HCT116 (cell line): ENCODE measurements around the gene PLEKHA5. TPM values are rescaled to one million over a fixed set of nuclear protein-coding genes. Genes with fewer than 3 reads are reported as not detected.

Experiments used
- ATAC-seq: fragments of 200-7000 bp; cut with Tn5 transposase; 2 replicates; pipeline ENCODE4 v1.9.1; 2020; ENCODE audit warnings: mild to moderate bottlenecking, moderate library complexity
- BruUV-seq: library from RNA; stranded (reverse); fragments of 400-500 nt; replicated peaks from 2 replicates; lab custom pipeline; 2021; lab: Mats Ljungman, UMichigan
- CTCF ChIA-PET: fragments of 300-600 bp; sonication (Branson Sonifier 250); formaldehyde crosslinking; loops from one replicate; lab custom pipeline; 2021; ENCODE audit warnings: antibody characterized with exemption; lab: Charles Lee
- POLR2A ChIA-PET: fragments of 300-600, 350-600 bp; sonication (Branson Sonifier 250); formaldehyde crosslinking; loops from one replicate; lab custom pipeline; 2021; ENCODE audit warnings: antibody characterized with exemption; lab: Charles Lee
- RAD21 ChIA-PET, 2 experiments: fragments of 300-600 bp; sonication (Branson Sonifier 250); formaldehyde crosslinking; loops; one replicate each; lab custom pipeline; 2023; ENCODE audit warnings: low total read pairs in 2 of 2; ENCODE audit not compliant: uncharacterized antibody in 2 of 2, unreplicated experiment in 2 of 2, low non-redundant PET in 1 of 2; lab: Charles Lee
- DNase-seq: peaks from one replicate; pipeline ENCODE4 v3.0.0-alpha.2; 2010; ENCODE audit warnings: low read depth, low spot score
- H2AFZ ChIP-seq: fragments of 200-600 bp; shearing (Covaris generic), sonication (generic); 2 replicates; pipeline ENCODE4 v1.6.1; 2017; ENCODE audit warnings: low read depth, mixed run types, mixed read lengths, antibody characterized with exemption, low read length; ENCODE audit not compliant: poor library complexity, severe bottlenecking
- H3K27ac ChIP-seq: 2 replicates; pipeline ENCODE4 v1.5.1; 2012; ENCODE audit warnings: low read depth, low read length
- H3K27me3 ChIP-seq: fragments of 200-600 bp; sonication (generic); 2 replicates; pipeline ENCODE4 v1.6.1; 2016; ENCODE audit warnings: mixed run types, low read length, mixed read lengths; ENCODE audit not compliant: insufficient read depth
- H3K36me3 ChIP-seq, 2 experiments: fragments of 200-500 bp in 1 of 2; fragments of 200-600 bp in 1 of 2; sonication (Bioruptor generic) in 1 of 2; sonication (generic) in 1 of 2; 2 replicates each; pipeline versions ENCODE4 v1.5.1 to v1.6.1; 2014 to 2016; ENCODE audit warnings: low read length in 2 of 2, inconsistent platforms in 1 of 2, mixed read lengths in 1 of 2, mixed run types in 1 of 2; ENCODE audit not compliant: insufficient read depth in 2 of 2, control insufficient read depth in 1 of 2
- H3K4me1 ChIP-seq, 2 experiments: fragments of 200-600 bp in 1 of 2; sonication (generic) in 1 of 2; 2 replicates each; pipeline versions ENCODE4 v1.5.1 to v1.6.1; 2012 to 2017; ENCODE audit warnings: low read length in 2 of 2, inconsistent platforms in 1 of 2, mild to moderate bottlenecking in 1 of 2, mixed read lengths in 1 of 2, mixed run types in 1 of 2, moderate library complexity in 1 of 2; ENCODE audit not compliant: insufficient read depth in 2 of 2, control insufficient read depth in 1 of 2
- H3K4me2 ChIP-seq: fragments of 200-600 bp; sonication (generic); 2 replicates; pipeline ENCODE4 v1.6.1; 2017; ENCODE audit warnings: mixed run types, low read length, mixed read lengths
- H3K4me3 ChIP-seq, 2 experiments: fragments of 200-600 bp in 1 of 2; sonication (generic) in 1 of 2; replicated peaks in 1 of 2; 2 replicates each; pipeline ENCODE4 v1.5.1; 2011 to 2016; ENCODE audit warnings: low read length in 2 of 2, control low read depth in 1 of 2, low read depth in 1 of 2, mild to moderate bottlenecking in 1 of 2, mixed read lengths in 1 of 2, mixed run types in 1 of 2
- H3K79me2 ChIP-seq: fragments of 200-600 bp; sonication (generic); 2 replicates; pipeline ENCODE4 v1.6.1; 2017; ENCODE audit warnings: mild to moderate bottlenecking, mixed run types, low read length, moderate library complexity, mixed read lengths; ENCODE audit not compliant: insufficient read depth
- H3K9ac ChIP-seq: fragments of 200-600 bp; sonication (generic); 2 replicates; pipeline ENCODE4 v1.6.1; 2016; ENCODE audit warnings: low read length, mixed read lengths
- H3K9me2 ChIP-seq: fragments of 200-600 bp; sonication (generic), shearing (Covaris generic); 2 replicates; pipeline ENCODE4 v1.6.1; 2017; ENCODE audit warnings: mixed run types, mild to moderate bottlenecking, moderate library complexity; ENCODE audit not compliant: insufficient read depth
- H3K9me3 ChIP-seq, 2 experiments: fragments of 200-500 bp in 1 of 2; fragments of 200-600 bp in 1 of 2; sonication (Bioruptor generic) in 1 of 2; sonication (generic) in 1 of 2; 2 replicates each; pipeline ENCODE4 v1.6.1; 2014 to 2017; ENCODE audit warnings: low read length in 2 of 2, mixed read lengths in 2 of 2, inconsistent platforms in 1 of 2, low read depth in 1 of 2, mild to moderate bottlenecking in 1 of 2, mixed run types in 1 of 2, moderate library complexity in 1 of 2; ENCODE audit not compliant: control insufficient read depth in 1 of 2, insufficient read depth in 1 of 2
- H4K20me1 ChIP-seq: fragments of 200-600 bp; sonication (generic), shearing (Covaris generic); 2 replicates; pipeline ENCODE4 v1.6.1; 2017; ENCODE audit warnings: mixed run types, mild to moderate bottlenecking, moderate library complexity; ENCODE audit not compliant: insufficient read depth
- CBX3 ChIP-seq: IDR thresholded peaks from 2 replicates; pipeline ENCODE4 v1.6.1; 2012; ENCODE audit warnings: low read depth
- CEBPB ChIP-seq: IDR thresholded peaks from 2 replicates; pipeline ENCODE4 v1.6.1; 2012; ENCODE audit warnings: low read depth
- CTCF ChIP-seq, 3 experiments: fragments of 200-600 bp in 1 of 3; sonication (generic) in 1 of 3; IDR thresholded peaks in 2 of 3; conservative IDR thresholded peaks in 1 of 3; 2 replicates each; pipeline ENCODE4 v1.5.1; 2012 to 2017; ENCODE audit warnings: low read depth in 2 of 3, low read length in 2 of 3, antibody characterized with exemption in 1 of 3, borderline replicate concordance in 1 of 3, control low read depth in 1 of 3, mild to moderate bottlenecking in 1 of 3, mixed read lengths in 1 of 3, mixed run types in 1 of 3, moderate library complexity in 1 of 3; ENCODE audit not compliant: insufficient read depth in 1 of 3
- EGR1 ChIP-seq: IDR thresholded peaks from 2 replicates; pipeline ENCODE4 v1.6.1; 2012; ENCODE audit warnings: low read depth
- ELF1 ChIP-seq: IDR thresholded peaks from 2 replicates; pipeline ENCODE4 v1.6.1; 2012; ENCODE audit warnings: low read depth, borderline replicate concordance
- EZH2 ChIP-seq: fragments of 200-600 bp; sonication (generic); IDR thresholded peaks from 2 replicates; pipeline ENCODE4 v1.6.1; 2017; ENCODE audit warnings: antibody characterized with exemption, mixed run types
- JUND ChIP-seq: IDR thresholded peaks from 2 replicates; pipeline ENCODE4 v1.6.1; 2012
- MAX ChIP-seq: IDR thresholded peaks from 2 replicates; pipeline ENCODE4 v1.6.1; 2012
- POLR2A ChIP-seq: IDR thresholded peaks from 2 replicates; pipeline ENCODE4 v1.7.0; 2011; ENCODE audit warnings: borderline replicate concordance; ENCODE audit not compliant: insufficient read depth, insufficient read length; ENCODE audit errors: extremely low read depth
- POLR2AphosphoS5 ChIP-seq: IDR thresholded peaks from 2 replicates; pipeline ENCODE4 v1.6.1; 2011; ENCODE audit warnings: mild to moderate bottlenecking, low read depth, low read length, moderate library complexity
- RAD21 ChIP-seq: IDR thresholded peaks from 2 replicates; pipeline ENCODE4 v1.6.1; 2012; ENCODE audit warnings: low read depth, mild to moderate bottlenecking
- REST ChIP-seq: IDR thresholded peaks from 2 replicates; pipeline ENCODE4 v1.6.1; 2012; ENCODE audit warnings: low read depth
- SIN3A ChIP-seq: IDR thresholded peaks from 2 replicates; pipeline ENCODE4 v1.6.1; 2012; ENCODE audit warnings: low read depth
- SP1 ChIP-seq: IDR thresholded peaks from 2 replicates; pipeline ENCODE4 v1.6.1; 2012; ENCODE audit warnings: low read depth
- YY1 ChIP-seq: IDR thresholded peaks from 2 replicates; pipeline ENCODE4 v1.6.1; 2011; ENCODE audit warnings: low read length, low read depth, moderate library complexity, mild to moderate bottlenecking; ENCODE audit not compliant: insufficient replicate concordance; ENCODE audit errors: extremely low read depth
- ZBTB33 ChIP-seq: IDR thresholded peaks from 2 replicates; pipeline ENCODE4 v1.6.1; 2011; ENCODE audit warnings: mild to moderate bottlenecking, low read length, moderate library complexity; ENCODE audit not compliant: insufficient replicate concordance; ENCODE audit errors: extremely low read depth
- ZFX ChIP-seq: fragments of 450-650 bp; IDR thresholded peaks from 2 replicates; pipeline ENCODE4 v1.6.1; 2017
- ZNF274 ChIP-seq: fragments of 200-500 bp; sonication (Bioruptor generic); IDR thresholded peaks from 2 replicates; pipeline ENCODE4 v1.6.1; 2014; ENCODE audit warnings: mild to moderate bottlenecking, low read depth, low read length, inconsistent platforms
- intact Hi-C: fragments of 100-400 bp; cut with micrococcal nuclease; formaldehyde crosslinking; loops from 2 replicates; pipeline ENCODE4 v1.10.0; 2022
- total RNA-seq: library from RNA; stranded (reverse); gene quantifications from one replicate; pipeline ENCODE4 v1.2.1, GENCODE V29; 2021; ENCODE audit not compliant: unreplicated experiment

The PLEKHA5 gene
- total RNA-seq, 1 experiment from 2014 or later, result 18.9 TPM

- Histone ChIP-seq H3K36me3 (no peaks in the 10 kb centered on the region), H4K20me1 (no peaks in the 10 kb centered on the region), H3K9me2 (no peaks in the 10 kb centered on the region), H3K9me3 (no peaks in the 10 kb centered on the region), H2AFZ (no peak overlapping the region), H3K4me1 (no peaks in the 10 kb centered on the region), H3K79me2 (no peaks in the 10 kb centered on the region)
- POLR2A ChIA-PET, result no interaction called here
- DNase-seq, result no peak
- intact Hi-C loops, result no loop called here
- ATAC-seq, result no peak
- no TSS peak for BruUV-seq
- TF ChIP-seq EZH2 (no peak), CEBPB (no peak), ZFX (no peak), JUND (no peak), RAD21 (no peak), ELF1 (no peak), ZBTB33 (no peak), POLR2AphosphoS5 (no peak), SP1 (no peak), POLR2A (no peak), ZNF274 (no peak), CBX3 (no peak), MAX (no peak), CTCF (IDR thresholded peaks at IDR 0.05 in 2 of 3, conservative IDR thresholded peaks at IDR 0.05 in 1 of 3; ENCODE audit: borderline replicate concordance in 1 of 3, insufficient read depth in 1 of 3, low read depth in 2 of 3, low read length in 2 of 3) (no peak), YY1 (no peak), SIN3A (no peak), EGR1 (no peak), REST (no peak)
- TF ChIP-seq, all 23 proteins: peak for 0
- H3K4me3 ChIP-seq, result no peak overlapping the region
- H3K27ac ChIP-seq, result no peak overlapping the region
- ChIA-PET RAD21 (no interaction called here), CTCF (no interaction called here)
- H3K9ac ChIP-seq, result no peak overlapping the region
- H3K27me3 ChIP-seq, result no peaks in the 10 kb centered on the region
- no peak overlapping the region for H3K4me2 ChIP-seq
Observed at GRCh38 chr12:19107750-19108149, 21.8 kb upstream of the PLEKHA5 start.
